Measurements from ENCODE around the gene PHYH.
"Not testable (repeated sequence)": the region's sequence is repeated elsewhere in the genome, so short reads cannot be mapped to it uniquely, and the experiment has no call there.

PHYH gene

GRCh38 chr10:13268310-13268709 is 31.6 kb downstream of the PHYH start:
- peaks cover 2% of the 10 kb centered on the region for H3K27me3 Mint-ChIP-seq
- H3K27ac Mint-ChIP-seq = no peak overlapping the region
- no peak overlapping the region for H3K4me3 Mint-ChIP-seq
- H3K36me3 Mint-ChIP-seq (ENCODE audit: low read depth) = no peaks in the 10 kb centered on the region
- peaks cover 5% of the 10 kb centered on the region for H3K4me1 Mint-ChIP-seq (ENCODE audit: low read depth)
- no peaks in the 10 kb centered on the region for H3K9me3 Mint-ChIP-seq

- peaks cover 9% of the 10 kb centered on the region for H3K27me3 Mint-ChIP-seq
- no peaks in the 10 kb centered on the region for H3K4me1 Mint-ChIP-seq (ENCODE audit: low read depth)
- H3K9me3 Mint-ChIP-seq = peaks cover 3% of the 10 kb centered on the region
- H3K4me3 Mint-ChIP-seq = no peak overlapping the region
- H3K27ac Mint-ChIP-seq = no peak overlapping the region
- no peaks in the 10 kb centered on the region for H3K36me3 Mint-ChIP-seq (ENCODE audit: low read depth)
These were observed 36.3 kb downstream of the PHYH start for GRCh38 chr10:13263591-13263990.

GRCh38 chr10:13262433-13262832 is 37.4 kb downstream of the PHYH start:
- no peak overlapping the region for H3K27ac Mint-ChIP-seq
- H3K4me1 Mint-ChIP-seq (ENCODE audit: low read depth) = no peaks in the 10 kb centered on the region
- H3K36me3 Mint-ChIP-seq (ENCODE audit: low read depth) = no peaks in the 10 kb centered on the region
- H3K4me3 Mint-ChIP-seq = no peak overlapping the region
- H3K27me3 Mint-ChIP-seq = peaks cover 9% of the 10 kb centered on the region
- peaks cover 3% of the 10 kb centered on the region for H3K9me3 Mint-ChIP-seq

GRCh38 chr10:13257621-13258140 is 42.2 kb downstream of the PHYH start:
- H3K4me1 Mint-ChIP-seq (ENCODE audit: low read depth) = no peaks in the 10 kb centered on the region
- no peak overlapping the region for H3K27ac Mint-ChIP-seq
- peaks cover 3% of the 10 kb centered on the region for H3K9me3 Mint-ChIP-seq
- H3K27me3 Mint-ChIP-seq = peaks cover 11% of the 10 kb centered on the region
- H3K36me3 Mint-ChIP-seq (ENCODE audit: low read depth) = no peaks in the 10 kb centered on the region
- H3K4me3 Mint-ChIP-seq = no peak overlapping the region

GRCh38 chr10:13256627-13257026 is 43.2 kb downstream of the PHYH start:
- Mint-ChIP-seq H3K27ac (no peak overlapping the region), H3K27me3 (peaks cover 11% of the 10 kb centered on the region), H3K9me3 (peaks cover 3% of the 10 kb centered on the region), H3K4me3 (no peak overlapping the region), H3K4me1 (ENCODE audit: low read depth) (no peaks in the 10 kb centered on the region), H3K36me3 (ENCODE audit: low read depth) (no peaks in the 10 kb centered on the region)

- no peaks in the 10 kb centered on the region for H3K4me1 Mint-ChIP-seq (ENCODE audit: low read depth)
- H3K4me3 Mint-ChIP-seq = no peak overlapping the region
- H3K27ac Mint-ChIP-seq = no peak overlapping the region
- H3K36me3 Mint-ChIP-seq (ENCODE audit: low read depth) = no peaks in the 10 kb centered on the region
- no peaks in the 10 kb centered on the region for H3K9me3 Mint-ChIP-seq
- H3K27me3 Mint-ChIP-seq = peaks cover 8% of the 10 kb centered on the region
These were observed 46.1 kb downstream of the PHYH start for GRCh38 chr10:13253726-13254125.

- Mint-ChIP-seq H3K27ac (no peak overlapping the region), H3K36me3 (ENCODE audit: low read depth) (no peaks in the 10 kb centered on the region), H3K4me3 (no peak overlapping the region), H3K9me3 (no peaks in the 10 kb centered on the region), H3K4me1 (ENCODE audit: low read depth) (no peaks in the 10 kb centered on the region), H3K27me3 (no peaks in the 10 kb centered on the region)
These were observed 52.1 kb downstream of the PHYH start for GRCh38 chr10:13247784-13248183.

- H3K4me3 Mint-ChIP-seq = no peak overlapping the region
- no peaks in the 10 kb centered on the region for H3K9me3 Mint-ChIP-seq
- H3K4me1 Mint-ChIP-seq (ENCODE audit: low read depth) = no peaks in the 10 kb centered on the region
- no peaks in the 10 kb centered on the region for H3K27me3 Mint-ChIP-seq
- H3K36me3 Mint-ChIP-seq (ENCODE audit: low read depth) = no peaks in the 10 kb centered on the region
- H3K27ac Mint-ChIP-seq = no peak overlapping the region
These were observed 52.6 kb downstream of the PHYH start for GRCh38 chr10:13247246-13247645.

- H3K9me3 Mint-ChIP-seq; H3K27ac Mint-ChIP-seq; H3K27me3 Mint-ChIP-seq; H3K4me1 Mint-ChIP-seq (ENCODE audit: low read depth); H3K4me3 Mint-ChIP-seq; H3K36me3 Mint-ChIP-seq (ENCODE audit: low read depth): not testable (repeated sequence)
These were observed 57.6 kb downstream of the PHYH start for GRCh38 chr10:13242260-13242659.

- Mint-ChIP-seq H3K4me3 (no peak overlapping the region), H3K36me3 (ENCODE audit: low read depth) (no peaks in the 10 kb centered on the region), H3K9me3 (no peaks in the 10 kb centered on the region), H3K27ac (no peak overlapping the region), H3K4me1 (ENCODE audit: low read depth) (no peaks in the 10 kb centered on the region), H3K27me3 (no peaks in the 10 kb centered on the region)
These were observed 58.3 kb downstream of the PHYH start for GRCh38 chr10:13241613-13242012.

GRCh38 chr10:13239923-13240322 is 59.9 kb downstream of the PHYH start:
- no peaks in the 10 kb centered on the region for H3K36me3 Mint-ChIP-seq (ENCODE audit: low read depth)
- H3K4me1 Mint-ChIP-seq (ENCODE audit: low read depth) = no peaks in the 10 kb centered on the region
- H3K4me3 Mint-ChIP-seq = no peak overlapping the region
- no peaks in the 10 kb centered on the region for H3K9me3 Mint-ChIP-seq
- H3K27me3 Mint-ChIP-seq = no peaks in the 10 kb centered on the region
- no peak overlapping the region for H3K27ac Mint-ChIP-seq

GRCh38 chr10:13238271-13239077 is 61.4 kb downstream of the PHYH start:
- H3K4me3 Mint-ChIP-seq = no peak overlapping the region
- H3K4me1 Mint-ChIP-seq (ENCODE audit: low read depth) = no peaks in the 10 kb centered on the region
- H3K36me3 Mint-ChIP-seq (ENCODE audit: low read depth) = no peaks in the 10 kb centered on the region
- no peaks in the 10 kb centered on the region for H3K27me3 Mint-ChIP-seq
- H3K9me3 Mint-ChIP-seq = no peaks in the 10 kb centered on the region
- no peak overlapping the region for H3K27ac Mint-ChIP-seq

GRCh38 chr10:13236638-13237037 is 63.2 kb downstream of the PHYH start:
- no peak overlapping the region for H3K4me3 Mint-ChIP-seq
- H3K27ac Mint-ChIP-seq = no peak overlapping the region
- H3K9me3 Mint-ChIP-seq = no peaks in the 10 kb centered on the region

GRCh38 chr10:13234736-13235135 is 65.1 kb downstream of the PHYH start:
- not testable (repeated sequence) for H3K9me3 Mint-ChIP-seq; H3K36me3 Mint-ChIP-seq (ENCODE audit: low read depth); H3K4me1 Mint-ChIP-seq (ENCODE audit: low read depth); H3K27me3 Mint-ChIP-seq; H3K4me3 Mint-ChIP-seq; H3K27ac Mint-ChIP-seq

More at GRCh38 chr10:13236638-13237037, 63.2 kb downstream of the PHYH start:
- H3K36me3 Mint-ChIP-seq (ENCODE audit: low read depth) = no peaks in the 10 kb centered on the region
- H3K4me1 Mint-ChIP-seq (ENCODE audit: low read depth) = no peaks in the 10 kb centered on the region
- H3K27me3 Mint-ChIP-seq = no peaks in the 10 kb centered on the region

- Mint-ChIP-seq H3K27me3 (no peaks in the 10 kb centered on the region), H3K4me1 (ENCODE audit: low read depth) (no peaks in the 10 kb centered on the region), H3K4me3 (no peak within 1 kb of the TSS), H3K36me3 (ENCODE audit: low read depth) (no peaks in the 10 kb centered on the region), H3K27ac (no peak within 1 kb of the TSS), H3K9me3 (no peaks in the 10 kb centered on the region)
These were observed 65.7 kb downstream of the PHYH start, which contains the start of gene UCMA for GRCh38 chr10:13234172-13234571. Gene UCMA (minus strand): TSS chr10:13234374. CDS start chr10:13234258, 116 bp downstream.

- no peaks in the 10 kb centered on the region for H3K36me3 Mint-ChIP-seq (ENCODE audit: low read depth)
- H3K9me3 Mint-ChIP-seq = no peaks in the 10 kb centered on the region
- no peaks in the 10 kb centered on the region for H3K27me3 Mint-ChIP-seq
- no peak overlapping the region for H3K4me3 Mint-ChIP-seq
- H3K27ac Mint-ChIP-seq = no peak overlapping the region
- no peaks in the 10 kb centered on the region for H3K4me1 Mint-ChIP-seq (ENCODE audit: low read depth)
These were observed 66.5 kb downstream of the PHYH start for GRCh38 chr10:13233358-13233757.
